ENCODE data around the gene COX10.

Gene COX10

GRCh38 chr17:14204084-14204483, 134.8 kb downstream of the COX10 start:
- Histone ChIP-seq H3K36me3 (replicated peaks; ENCODE audit: low read depth, low read length) (no peaks in the 10 kb centered on the region), H3K27me3 (ENCODE audit: low read depth, low read length) (no peaks in the 10 kb centered on the region), H3K4me2 (ENCODE audit: low read length) (no peak overlapping the region), H3K79me2 (ENCODE audit: low read length) (no peaks in the 10 kb centered on the region), H3K9ac (ENCODE audit: low read length) (no peak overlapping the region), H3K4me3 (ENCODE audit: low read length) (no peak overlapping the region), H2AFZ (ENCODE audit: low read depth, low read length) (no peak overlapping the region), H3K27ac (ENCODE audit: low read length) (no peak overlapping the region), H4K20me1 (ENCODE audit: insufficient read depth, low read length) (no peaks in the 10 kb centered on the region), H3K4me1 (ENCODE audit: low read length) (no peaks in the 10 kb centered on the region), H3K9me3 (ENCODE audit: insufficient read depth, low read length) (no peaks in the 10 kb centered on the region)
- TF ChIP-seq EZH2phosphoT487 (IDR thresholded peaks at IDR 0.05; ENCODE audit: low read depth), result no peak
- TF ChIP-seq, protein P1, sequence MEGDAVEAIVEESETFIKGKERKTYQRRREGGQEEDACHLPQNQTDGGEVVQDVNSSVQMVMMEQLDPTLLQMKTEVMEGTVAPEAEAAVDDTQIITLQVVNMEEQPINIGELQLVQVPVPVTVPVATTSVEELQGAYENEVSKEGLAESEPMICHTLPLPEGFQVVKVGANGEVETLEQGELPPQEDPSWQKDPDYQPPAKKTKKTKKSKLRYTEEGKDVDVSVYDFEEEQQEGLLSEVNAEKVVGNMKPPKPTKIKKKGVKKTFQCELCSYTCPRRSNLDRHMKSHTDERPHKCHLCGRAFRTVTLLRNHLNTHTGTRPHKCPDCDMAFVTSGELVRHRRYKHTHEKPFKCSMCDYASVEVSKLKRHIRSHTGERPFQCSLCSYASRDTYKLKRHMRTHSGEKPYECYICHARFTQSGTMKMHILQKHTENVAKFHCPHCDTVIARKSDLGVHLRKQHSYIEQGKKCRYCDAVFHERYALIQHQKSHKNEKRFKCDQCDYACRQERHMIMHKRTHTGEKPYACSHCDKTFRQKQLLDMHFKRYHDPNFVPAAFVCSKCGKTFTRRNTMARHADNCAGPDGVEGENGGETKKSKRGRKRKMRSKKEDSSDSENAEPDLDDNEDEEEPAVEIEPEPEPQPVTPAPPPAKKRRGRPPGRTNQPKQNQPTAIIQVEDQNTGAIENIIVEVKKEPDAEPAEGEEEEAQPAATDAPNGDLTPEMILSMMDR (IDR thresholded peaks at IDR 0.05; ENCODE audit: low read depth, low read length), result no peak

DNA sequence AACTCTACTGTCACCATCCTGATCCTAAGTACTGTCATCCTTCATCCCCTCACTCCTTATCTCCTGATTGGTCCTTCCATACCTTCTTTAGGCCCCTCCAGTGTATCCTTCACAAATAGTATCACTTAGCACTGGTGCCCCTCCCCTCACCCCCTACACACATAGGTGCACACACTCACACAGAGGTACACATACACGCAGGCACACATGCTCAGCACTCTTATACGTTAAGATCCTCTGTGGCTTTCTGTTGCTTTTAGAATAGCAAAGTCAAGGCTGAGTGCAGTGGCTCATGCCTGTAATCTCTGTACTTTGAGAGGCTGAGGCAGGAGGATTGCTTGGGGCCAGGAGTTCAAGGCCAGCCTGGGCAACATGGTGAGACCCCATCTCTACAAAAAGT, 135.2 kb downstream of the COX10 start:
- H4K20me1 ChIP-seq (ENCODE audit: insufficient read depth, low read length), result no peaks in the 10 kb centered on the region
- no peak overlapping the region for H3K27ac ChIP-seq (ENCODE audit: low read length)
- H3K36me3 ChIP-seq (replicated peaks; ENCODE audit: low read depth, low read length), result no peaks in the 10 kb centered on the region
- H3K4me3 ChIP-seq (ENCODE audit: low read length), result no peak overlapping the region
- H3K27me3 ChIP-seq (ENCODE audit: low read depth, low read length), result no peaks in the 10 kb centered on the region
- no peaks in the 10 kb centered on the region for H3K9me3 ChIP-seq (ENCODE audit: insufficient read depth, low read length)
- no peaks in the 10 kb centered on the region for H3K4me1 ChIP-seq (ENCODE audit: low read length)
- H2AFZ ChIP-seq (ENCODE audit: low read depth, low read length), result no peak overlapping the region
- H3K79me2 ChIP-seq (ENCODE audit: low read length), result no peaks in the 10 kb centered on the region
- no peak overlapping the region for H3K4me2 ChIP-seq (ENCODE audit: low read length)
- no peak overlapping the region for H3K9ac ChIP-seq (ENCODE audit: low read length)
- no peak for TF ChIP-seq EZH2phosphoT487 (IDR thresholded peaks at IDR 0.05; ENCODE audit: low read depth)
- TF ChIP-seq, protein P1 (IDR thresholded peaks at IDR 0.05; ENCODE audit: low read depth, low read length), result no peak

GRCh38 chr17:14205380-14205779, 136.1 kb downstream of the COX10 start:
- TF ChIP-seq, protein P1 (IDR thresholded peaks at IDR 0.05; ENCODE audit: low read depth, low read length), result no peak
- no peak for TF ChIP-seq EZH2phosphoT487 (IDR thresholded peaks at IDR 0.05; ENCODE audit: low read depth)
- no peaks in the 10 kb centered on the region for H3K27me3 ChIP-seq (ENCODE audit: low read depth, low read length)
- no peak overlapping the region for H3K27ac ChIP-seq (ENCODE audit: low read length)
- no peak overlapping the region for H3K9ac ChIP-seq (ENCODE audit: low read length)
- H3K4me3 ChIP-seq (ENCODE audit: low read length), result no peak overlapping the region
- H4K20me1 ChIP-seq (ENCODE audit: insufficient read depth, low read length), result no peaks in the 10 kb centered on the region
- no peaks in the 10 kb centered on the region for H3K79me2 ChIP-seq (ENCODE audit: low read length)
- H3K36me3 ChIP-seq (replicated peaks; ENCODE audit: low read depth, low read length), result no peaks in the 10 kb centered on the region
- no peak overlapping the region for H2AFZ ChIP-seq (ENCODE audit: low read depth, low read length)
- no peaks in the 10 kb centered on the region for H3K4me1 ChIP-seq (ENCODE audit: low read length)
- no peak overlapping the region for H3K4me2 ChIP-seq (ENCODE audit: low read length)
- H3K9me3 ChIP-seq (ENCODE audit: insufficient read depth, low read length), result no peaks in the 10 kb centered on the region

GRCh38 chr17:14205992-14206461, 136.7 kb downstream of the COX10 start:
- Histone ChIP-seq H3K36me3 (replicated peaks; ENCODE audit: low read depth, low read length) (peaks cover 1% of the 10 kb centered on the region), H3K9me3 (ENCODE audit: insufficient read depth, low read length) (no peaks in the 10 kb centered on the region), H2AFZ (ENCODE audit: low read depth, low read length) (no peak overlapping the region), H3K9ac (ENCODE audit: low read length) (no peak overlapping the region), H3K27ac (ENCODE audit: low read length) (no peak overlapping the region), H3K79me2 (ENCODE audit: low read length) (no peaks in the 10 kb centered on the region), H3K4me1 (ENCODE audit: low read length) (no peaks in the 10 kb centered on the region), H3K4me2 (ENCODE audit: low read length) (no peak overlapping the region), H3K27me3 (ENCODE audit: low read depth, low read length) (no peaks in the 10 kb centered on the region), H4K20me1 (ENCODE audit: insufficient read depth, low read length) (no peaks in the 10 kb centered on the region), H3K4me3 (ENCODE audit: low read length) (no peak overlapping the region)
- TF ChIP-seq EZH2phosphoT487 (IDR thresholded peaks at IDR 0.05; ENCODE audit: low read depth), result no peak
- TF ChIP-seq, protein P1 (IDR thresholded peaks at IDR 0.05; ENCODE audit: low read depth, low read length), result no peak

Data from OCI-LY3 (cell line).